NCI-H2029 treated with DMSO at 0.1 percent for 48 hours (cell line): ENCODE data around the gene SHANK2.

Source experiments
- DNase-seq: peaks from one replicate; lab custom pipeline; 2025; lab: John Stamatoyannopoulos, UW

SHANK2 gene

DNA sequence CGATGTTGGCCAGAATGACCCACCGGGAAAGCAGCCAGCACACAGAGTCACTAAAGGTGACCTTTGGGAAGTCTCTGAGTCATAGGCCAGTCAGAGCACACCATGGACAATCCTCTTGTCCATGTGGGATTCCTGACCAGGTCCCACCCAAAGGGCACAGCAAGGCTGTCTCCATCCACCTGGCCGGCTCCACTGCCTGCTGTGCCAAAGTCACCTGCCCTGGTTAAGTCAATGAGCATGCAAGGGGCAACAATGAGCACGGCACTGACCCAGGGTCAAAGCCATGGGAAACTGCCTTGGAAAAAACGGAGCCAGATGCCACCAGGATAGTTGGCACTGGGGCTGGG is 49.8 kb downstream of the SHANK2 start:
- DNase-seq, result no peak
